HG03342 (cell line): ENCODE measurements around the gene MYL3.

Source experiments
- ATAC-seq: cut with Tn5 transposase; IDR thresholded peaks from one replicate; pipeline ENCODE4 v1.9.1; 2021; ENCODE audit warnings: mild to moderate bottlenecking, moderate library complexity; ENCODE audit not compliant: unreplicated experiment

MYL3 gene

GRCh38 chr3:46866032-46866595, 2.9 kb upstream of the MYL3 start:
- ATAC-seq = no peak

DNA sequence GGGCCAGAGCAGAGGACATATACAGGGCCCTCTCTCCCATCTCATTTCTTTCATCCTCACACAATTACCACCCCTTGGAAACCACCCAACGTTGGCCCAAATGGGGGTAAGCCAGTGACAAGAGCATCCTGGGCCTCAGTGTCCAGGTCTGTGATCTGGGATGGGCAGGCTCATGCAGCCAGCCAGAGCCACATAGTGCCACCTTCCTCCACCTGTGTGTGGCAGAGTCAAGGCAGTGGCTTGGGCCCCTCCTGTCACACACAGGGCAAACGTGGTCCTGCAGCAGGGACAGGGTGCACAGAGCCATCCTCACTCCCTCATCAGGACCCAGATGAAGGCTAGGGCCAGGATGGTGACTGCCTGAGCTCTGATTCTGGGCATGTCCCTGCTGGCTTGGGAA, 2.3 kb upstream of the MYL3 start:
- ATAC-seq = no peak

DNA sequence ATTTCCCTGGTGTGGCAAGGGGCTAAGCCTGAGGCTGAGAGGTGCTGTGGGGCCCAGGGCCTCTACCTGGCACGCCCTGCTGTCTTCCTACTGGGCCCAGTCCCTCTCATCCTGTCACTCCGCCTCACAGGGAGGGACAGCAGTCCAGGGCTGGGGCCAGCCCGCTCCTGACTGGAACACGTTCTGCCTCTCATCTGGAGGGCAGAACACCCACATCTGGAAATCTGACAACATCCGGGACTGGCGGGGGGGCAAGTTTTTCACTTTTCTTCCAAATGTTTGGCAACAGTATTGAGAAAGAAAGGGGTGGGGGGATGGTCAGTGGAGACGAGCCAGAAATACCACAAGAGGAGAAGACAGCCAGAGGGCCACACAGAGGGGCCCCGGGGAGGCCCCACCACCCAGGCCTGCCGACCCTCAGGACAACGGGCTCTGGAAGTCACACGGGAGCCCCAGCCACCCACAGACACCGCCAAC, 1.8 kb upstream of the MYL3 start:
- no peak for ATAC-seq

DNA sequence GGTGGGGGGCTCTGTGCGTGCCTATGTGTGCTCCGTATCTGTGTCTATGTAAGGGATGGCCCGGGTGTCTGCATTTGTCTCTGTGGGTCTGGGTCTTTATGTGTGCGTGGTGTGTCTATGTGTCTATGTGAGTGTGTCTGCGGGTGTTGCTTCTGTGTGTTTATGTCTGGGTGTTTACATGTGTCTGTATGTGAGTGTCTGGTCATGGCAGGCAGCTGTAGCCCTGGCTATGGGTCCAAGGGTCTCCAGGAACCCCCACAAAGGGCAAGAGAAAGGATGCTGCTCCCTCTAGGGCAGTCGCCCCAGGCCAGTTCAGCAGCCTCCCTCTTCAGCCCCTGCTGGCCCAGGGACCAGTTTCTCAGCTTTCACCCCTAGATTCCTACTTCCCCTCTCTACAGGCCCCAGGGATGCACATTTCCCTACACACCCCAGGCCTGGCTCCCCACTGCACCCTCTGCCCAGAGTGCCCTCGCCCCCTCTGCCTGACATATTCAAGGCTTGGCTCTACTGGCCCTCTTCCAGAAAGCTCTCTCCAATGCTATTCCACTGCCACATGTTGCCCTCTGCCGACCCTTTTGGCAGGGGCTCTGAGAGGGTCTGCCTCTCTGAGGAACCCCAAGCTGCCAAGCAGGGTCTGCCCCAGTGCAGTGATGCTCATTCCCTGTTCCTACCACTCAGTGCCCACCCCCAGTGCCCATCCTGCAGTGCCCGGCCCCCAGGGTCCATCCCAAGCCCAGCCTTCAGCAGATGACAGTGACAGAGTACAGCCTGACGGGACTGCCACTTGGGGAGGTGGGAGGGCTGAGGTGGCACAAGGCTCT, 1.0 kb upstream of the MYL3 start:
- ATAC-seq = no peak

- no peak for ATAC-seq
Measured at GRCh38 chr3:46862369-46863025, 747 bp downstream of the MYL3 start.

DNA sequence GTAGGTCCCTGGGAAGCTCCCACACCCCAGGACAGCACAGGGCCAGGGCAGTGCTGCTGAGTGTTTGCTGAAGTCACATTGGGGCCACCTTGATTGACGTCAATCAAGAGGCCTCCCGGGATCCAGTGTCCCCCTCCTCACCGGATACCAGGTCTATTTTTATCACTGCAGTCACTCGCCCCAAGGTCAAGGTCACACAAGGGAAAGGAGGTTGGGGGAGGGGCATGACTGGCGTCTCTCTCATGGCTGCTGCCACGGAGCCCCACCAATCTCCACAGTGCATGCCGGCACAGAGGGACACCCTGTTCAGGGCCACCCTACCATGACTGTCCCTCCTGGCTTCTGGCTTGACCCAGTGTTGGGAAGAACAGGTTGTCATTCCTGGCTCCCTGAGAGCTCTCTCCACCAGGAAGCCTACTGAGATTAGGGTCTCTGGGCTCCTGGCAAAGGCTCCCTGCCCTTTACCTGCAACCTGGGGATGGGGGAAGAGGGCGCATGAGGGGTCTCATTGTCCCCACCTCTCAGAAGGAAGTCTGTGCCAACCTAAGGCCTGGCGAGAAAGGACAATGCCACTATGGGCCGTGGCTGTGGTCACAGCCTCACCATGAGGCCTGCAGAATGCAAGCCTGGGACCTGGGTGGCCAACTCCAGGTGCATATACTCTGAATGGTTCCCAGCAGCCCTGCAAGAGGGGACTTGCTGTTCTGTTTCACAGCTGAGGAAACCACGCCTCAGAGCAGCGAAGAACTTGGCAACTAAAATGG, 1.5 kb downstream of the MYL3 start:
- ATAC-seq = no peak

DNA sequence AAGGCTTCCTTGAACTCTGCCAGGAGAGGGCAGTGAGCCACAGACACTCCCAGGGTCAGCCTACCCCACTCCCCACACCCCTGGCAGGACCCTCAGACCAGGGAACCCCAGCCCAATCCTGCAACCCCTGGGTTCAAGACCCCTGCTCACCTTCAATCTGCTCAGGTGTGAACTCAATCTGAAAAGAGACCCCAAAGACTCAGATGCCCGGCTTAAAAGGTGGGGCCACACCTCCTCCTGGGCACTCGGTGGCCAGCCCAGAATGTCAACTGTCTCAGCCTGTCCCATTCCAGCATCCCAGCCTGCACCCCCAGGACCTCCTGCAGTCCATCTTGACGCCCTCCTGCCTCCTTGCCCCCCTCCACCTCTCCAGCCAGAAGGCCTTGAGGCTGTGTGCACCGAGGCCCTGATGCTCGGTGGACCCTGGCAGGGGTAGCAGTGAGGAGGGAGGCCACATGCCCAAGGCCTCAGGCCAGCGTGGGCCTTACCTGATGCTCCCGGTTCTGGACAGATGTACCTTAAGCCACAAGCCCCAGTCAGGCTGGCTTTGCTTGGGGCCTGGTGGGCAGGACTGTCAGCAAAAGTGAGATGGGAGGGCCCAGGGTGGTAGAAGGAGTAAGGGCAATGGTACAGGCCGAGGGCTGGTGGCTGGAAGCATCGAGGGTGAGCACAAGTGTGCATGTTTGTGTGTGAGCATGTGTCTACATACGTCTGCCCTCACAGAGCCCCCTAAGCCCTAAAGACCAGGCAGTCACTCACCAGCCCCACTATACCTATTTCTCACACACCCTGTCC, 2.2 kb downstream of the MYL3 start:
- ATAC-seq = no peak

- ATAC-seq = no peak
Measured at GRCh38 chr3:46860017-46860809, 3.0 kb downstream of the MYL3 start.

DNA sequence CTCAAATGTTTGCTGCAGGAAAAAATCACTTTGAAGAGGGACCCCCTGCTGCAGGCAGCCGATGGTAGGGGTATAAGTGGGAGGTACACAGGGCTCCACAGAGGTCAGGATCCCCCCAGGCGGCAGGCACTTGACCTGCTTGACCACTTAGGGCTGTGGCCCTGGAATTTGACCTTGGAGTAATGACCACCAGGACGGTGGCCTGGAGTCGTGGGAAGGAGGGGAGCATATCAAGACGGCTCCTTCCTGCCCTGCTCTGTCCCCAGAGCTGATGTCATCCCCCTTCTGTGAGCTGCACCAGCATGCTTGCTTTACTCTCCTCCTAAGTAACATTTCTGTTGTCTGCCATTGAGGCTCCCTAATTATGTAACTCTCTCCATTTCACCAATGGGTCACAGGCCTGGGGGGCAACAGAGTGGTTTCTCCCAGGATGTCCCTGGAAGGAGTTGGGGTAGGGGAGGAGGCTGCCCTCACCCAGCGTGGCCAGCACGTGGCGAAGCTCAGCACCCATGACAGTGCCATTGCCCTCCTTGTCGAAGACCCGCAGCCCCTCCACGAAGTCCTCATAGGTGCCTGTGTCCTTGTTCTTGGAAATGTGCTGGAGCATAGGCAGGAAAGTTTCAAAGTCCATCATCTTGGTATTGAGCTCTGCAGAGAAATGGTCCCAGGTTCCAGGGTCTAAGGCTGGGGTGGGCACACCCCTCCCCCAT, 4.1 kb downstream of the MYL3 start:
- no peak for ATAC-seq

DNA sequence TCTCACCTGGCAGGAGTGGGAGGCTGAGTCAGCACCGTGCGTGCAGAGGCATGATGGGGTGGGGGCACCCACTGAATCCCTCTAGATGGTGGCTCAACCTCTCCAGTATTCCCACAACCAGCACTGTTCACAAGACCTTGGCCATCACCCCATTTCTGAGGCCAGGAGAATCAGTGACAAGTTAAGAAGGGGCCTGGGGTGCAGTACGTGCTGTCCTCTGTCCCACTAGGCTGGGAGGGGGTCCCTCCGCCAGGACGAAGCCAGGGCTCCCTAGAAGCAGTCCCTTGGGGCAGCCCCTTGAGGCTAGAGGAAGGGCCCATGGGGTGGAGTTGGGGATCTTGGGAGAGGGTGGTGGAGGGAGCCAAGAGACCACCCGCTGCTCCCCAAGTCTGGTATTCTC, 4.8 kb downstream of the MYL3 start:
- no peak for ATAC-seq

DNA sequence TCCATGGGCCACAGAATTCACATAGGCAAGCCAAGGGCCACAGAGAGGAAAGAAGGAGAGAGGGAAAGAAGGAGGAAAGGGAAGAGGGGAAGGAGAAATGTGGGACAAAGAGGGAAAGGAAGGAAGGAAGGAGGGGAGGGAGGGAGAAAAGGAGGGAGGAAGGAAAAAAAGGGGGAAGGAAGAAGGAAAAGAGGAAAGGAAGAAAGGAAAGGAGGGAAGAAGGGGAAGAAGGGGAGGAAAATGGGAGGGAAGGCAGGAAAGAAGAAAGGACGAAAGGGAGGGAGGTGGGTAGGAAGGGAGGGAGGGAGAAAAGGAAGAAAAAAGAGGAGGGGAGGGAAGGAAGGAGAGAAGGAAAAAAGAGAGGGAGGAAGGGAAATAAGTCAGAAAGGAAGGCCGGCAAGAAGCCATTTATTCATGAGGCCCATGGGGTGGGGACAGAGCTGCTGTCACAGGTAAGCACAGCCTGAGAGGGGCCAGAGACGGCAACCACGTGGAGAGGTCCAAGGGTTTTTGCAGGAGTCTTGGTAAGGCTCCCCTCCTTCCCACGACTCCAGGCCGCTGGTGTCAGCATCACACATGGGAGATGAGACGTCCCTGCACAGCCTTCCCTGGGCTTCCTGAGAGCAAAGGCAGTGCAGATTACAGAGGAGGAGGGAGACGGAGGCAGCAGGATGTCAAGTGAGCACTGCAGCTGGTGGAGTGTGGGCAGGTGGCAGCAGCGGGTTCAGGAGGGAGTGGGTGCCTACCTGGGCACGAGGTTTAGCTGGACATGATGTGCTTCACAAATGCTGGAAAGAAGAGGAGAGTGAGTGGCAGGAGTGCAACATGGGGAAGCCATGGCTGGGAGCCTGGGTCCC, 5.5 kb downstream of the MYL3 start:
- ATAC-seq = no peak

DNA sequence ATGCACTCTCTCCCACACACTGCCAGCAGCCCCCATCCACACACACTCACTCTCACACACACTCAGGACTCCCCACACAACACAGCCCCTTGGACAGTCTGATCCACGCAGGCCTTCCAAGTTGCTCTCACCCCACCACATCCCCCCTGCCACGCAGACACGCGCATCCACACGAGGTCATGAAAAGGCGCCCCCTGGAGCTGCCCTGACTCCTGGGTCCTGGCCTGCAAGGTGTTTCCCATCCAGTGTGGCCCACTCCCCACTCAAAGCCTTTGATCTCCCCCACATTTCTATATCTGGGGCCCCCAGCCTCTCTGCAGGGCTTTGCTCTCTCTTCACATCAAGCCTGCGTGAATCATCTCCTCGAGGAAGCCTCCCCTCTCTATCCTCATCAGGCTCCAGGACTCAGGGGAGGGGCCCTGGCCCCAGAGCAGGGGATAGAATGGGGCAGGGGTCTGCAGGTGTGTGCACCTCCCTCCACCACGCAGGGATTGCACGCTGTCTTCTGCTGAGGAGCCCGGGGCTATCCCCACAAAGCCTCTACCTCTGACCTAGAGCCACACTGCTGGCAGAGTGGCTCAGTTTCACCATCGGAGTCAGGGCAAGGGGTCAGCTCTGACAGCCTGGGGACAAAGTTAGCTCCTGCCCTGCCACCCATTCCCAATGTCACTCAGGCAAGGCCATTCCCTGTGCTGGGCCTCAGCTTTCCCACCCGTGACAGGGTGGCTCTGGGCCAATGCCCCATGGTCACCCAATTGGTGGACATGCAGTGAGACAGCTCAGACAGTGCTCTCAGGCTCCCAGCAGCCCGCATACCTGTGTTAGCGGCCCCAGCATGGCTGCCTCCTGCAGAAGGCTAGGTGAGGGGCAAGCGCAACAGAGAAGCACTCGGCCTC, 6.4 kb downstream of the MYL3 start:
- no peak for ATAC-seq

DNA sequence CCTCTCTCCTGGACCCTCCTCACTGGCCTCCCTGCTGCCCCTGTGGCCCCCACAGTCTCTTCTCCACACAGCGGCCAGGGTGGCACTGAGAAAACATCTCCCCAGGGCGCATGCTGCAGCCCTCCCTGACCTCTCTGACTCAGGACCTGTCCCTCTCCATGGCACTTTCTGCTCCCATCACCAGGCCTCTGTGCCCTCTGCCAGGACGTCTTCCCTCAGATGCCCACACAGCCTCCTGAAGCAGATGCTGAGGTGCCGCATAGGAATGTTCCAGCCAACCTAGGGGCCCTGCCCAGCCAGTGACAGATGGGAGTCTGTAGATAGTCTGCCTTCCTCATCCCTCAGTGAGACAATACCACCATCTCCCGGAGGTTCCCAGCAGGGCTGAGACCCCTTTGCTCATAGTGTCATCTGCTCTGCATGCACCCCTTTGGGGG, 8.7 kb downstream of the MYL3 start:
- ATAC-seq = no peak

- no peak for ATAC-seq
Measured at GRCh38 chr3:46853441-46854415, 9.5 kb downstream of the MYL3 start.

GRCh38 chr3:46852839-46853355, 10.3 kb downstream of the MYL3 start:
- no peak for ATAC-seq

GRCh38 chr3:46852334-46852720, 10.9 kb downstream of the MYL3 start:
- ATAC-seq = no peak
